HAP-1 (cell line): ENCODE results near the gene SMG6.

Experiments used
- DNase-seq, 2 experiments: peaks; one replicate each; pipeline ENCODE4 v3.0.0-alpha.2; 2016 to 2020; ENCODE audit warnings: low spot score in 2 of 2
- H3K27me3 ChIP-seq: fragments of 250-450 bp; sonication (Bioruptor Pico); 2 replicates; pipeline ENCODE4 v1.5.1; 2020; ENCODE audit warnings: low read depth, mild to moderate bottlenecking, moderate library complexity
- H3K36me3 ChIP-seq: fragments of 250-450 bp; sonication (Bioruptor Pico); replicated peaks from 2 replicates; pipeline ENCODE4 v1.5.1; 2020; ENCODE audit warnings: mild to moderate bottlenecking
- H3K4me1 ChIP-seq: fragments of 250-450 bp; sonication (Bioruptor Pico); 2 replicates; pipeline ENCODE4 v1.5.1; 2020; ENCODE audit warnings: mild to moderate bottlenecking
- H3K4me3 ChIP-seq: fragments of 250-450 bp; sonication (Bioruptor Pico); 2 replicates; pipeline ENCODE4 v1.5.1; 2020; ENCODE audit warnings: mild to moderate bottlenecking, moderate library complexity
- H3K9me3 ChIP-seq: fragments of 250-450 bp; sonication (Bioruptor Pico); 2 replicates; pipeline ENCODE4 v1.5.1; 2020; ENCODE audit warnings: mild to moderate bottlenecking, moderate library complexity
- in situ Hi-C: fragments of 300-500 bp; cut with MboI; formaldehyde crosslinking; loops from 3 replicates; pipeline ENCODE4 v1.14.3; 2020; ENCODE audit warnings: low sequenced_read_pairs, inconsistent platforms, mixed read lengths

SMG6 gene

GRCh38 chr17:2303204-2304188 is at the start of gene SMG6, which contains the start of gene SRR:
Gene SMG6 (minus strand): TSS chr17:2303785. CDS start chr17:2303720, 65 bp downstream.
Gene SRR (plus strand): TSS chr17:2303950. CDS start chr17:2315561, 11,611 bp downstream.
- peaks cover 12% of the 10 kb centered on the region for H3K36me3 ChIP-seq
- peaks cover 8% of the 10 kb centered on the region for H3K4me1 ChIP-seq
- H3K4me3 ChIP-seq: peak within 1 kb of the TSS; percentile 97
- H3K9me3 ChIP-seq: no peaks in the 10 kb centered on the region
- in situ Hi-C loops: no loop called here
- H3K27me3 ChIP-seq: no peaks in the 10 kb centered on the region
- peak; percentile 87 to 94 for DNase-seq

- no peaks in the 10 kb centered on the region for H3K4me1 ChIP-seq
- no peaks in the 10 kb centered on the region for H3K36me3 ChIP-seq
- no peaks in the 10 kb centered on the region for H3K27me3 ChIP-seq
- in situ Hi-C loops: no loop called here
- no peaks in the 10 kb centered on the region for H3K9me3 ChIP-seq
- H3K4me3 ChIP-seq: no peak overlapping the region
- no peak for DNase-seq
These were observed 47.7 kb upstream of the SMG6 start for GRCh38 chr17:2351269-2351668.

GRCh38 chr17:2347805-2348685 is 44.5 kb upstream of the SMG6 start:
- no peak overlapping the region for H3K4me3 ChIP-seq
- in situ Hi-C loops: no loop called here
- no peaks in the 10 kb centered on the region for H3K27me3 ChIP-seq
- H3K4me1 ChIP-seq: no peaks in the 10 kb centered on the region
- no peaks in the 10 kb centered on the region for H3K9me3 ChIP-seq
- peak; percentile 70 to 74 for DNase-seq
- no peaks in the 10 kb centered on the region; the same call in 1 of the 2 replicates for H3K36me3 ChIP-seq

GRCh38 chr17:2346475-2346874 is 42.9 kb upstream of the SMG6 start:
- no peak overlapping the region for H3K4me3 ChIP-seq
- H3K9me3 ChIP-seq: no peaks in the 10 kb centered on the region
- in situ Hi-C loops: no loop called here
- DNase-seq: no peak
- H3K36me3 ChIP-seq: peaks cover 2% of the 10 kb centered on the region; the same call in 1 of the 2 replicates
- no peaks in the 10 kb centered on the region for H3K27me3 ChIP-seq
- no peaks in the 10 kb centered on the region for H3K4me1 ChIP-seq

GRCh38 chr17:2344528-2344927 is 40.9 kb upstream of the SMG6 start:
- H3K9me3 ChIP-seq: no peaks in the 10 kb centered on the region
- no peak for DNase-seq
- no peak overlapping the region for H3K4me3 ChIP-seq
- in situ Hi-C loops: no loop called here
- H3K27me3 ChIP-seq: no peaks in the 10 kb centered on the region
- H3K4me1 ChIP-seq: no peaks in the 10 kb centered on the region
- peaks cover 9% of the 10 kb centered on the region for H3K36me3 ChIP-seq

- no peak for DNase-seq
- peaks cover 9% of the 10 kb centered on the region for H3K36me3 ChIP-seq
- H3K27me3 ChIP-seq: no peaks in the 10 kb centered on the region
- no peak overlapping the region for H3K4me3 ChIP-seq
- in situ Hi-C loops: no loop called here
- H3K4me1 ChIP-seq: no peaks in the 10 kb centered on the region; the same call in 1 of the 2 replicates
- H3K9me3 ChIP-seq: no peaks in the 10 kb centered on the region
These were observed 39.8 kb upstream of the SMG6 start for GRCh38 chr17:2343421-2343820.

- H3K4me3 ChIP-seq: peak overlapping the region; percentile 81
- H3K27me3 ChIP-seq: no peaks in the 10 kb centered on the region
These were observed 34.7 kb upstream of the SMG6 start for GRCh38 chr17:2338315-2338657.

GRCh38 chr17:2337544-2338314 is 34.1 kb upstream of the SMG6 start:
- no peaks in the 10 kb centered on the region for H3K27me3 ChIP-seq
- peaks cover 44% of the 10 kb centered on the region for H3K36me3 ChIP-seq
- in situ Hi-C loops: no loop called here
- peak; percentile 33 to 80 for DNase-seq
- H3K4me3 ChIP-seq: peak overlapping the region; percentile 81
- peaks cover 9% of the 10 kb centered on the region for H3K4me1 ChIP-seq
- no peaks in the 10 kb centered on the region for H3K9me3 ChIP-seq

More at GRCh38 chr17:2338315-2338657, 34.7 kb upstream of the SMG6 start:
- H3K9me3 ChIP-seq: no peaks in the 10 kb centered on the region
- H3K4me1 ChIP-seq: peaks cover 9% of the 10 kb centered on the region
- H3K36me3 ChIP-seq: peaks cover 38% of the 10 kb centered on the region
- in situ Hi-C loops: no loop called here
- peak in 1 of 2 experiments; percentile 27 for DNase-seq

GRCh38 chr17:2336852-2337543 is 33.4 kb upstream of the SMG6 start, which contains the start of gene SGSM2:
Gene SGSM2 (plus strand): TSS chr17:2337501. CDS start chr17:2337689, 188 bp downstream.
- Histone ChIP-seq H3K9me3 (no peaks in the 10 kb centered on the region), H3K27me3 (no peaks in the 10 kb centered on the region), H3K4me3 (peak within 1 kb of the TSS; percentile 81), H3K4me1 (peaks cover 9% of the 10 kb centered on the region), H3K36me3 (peaks cover 51% of the 10 kb centered on the region)
- in situ Hi-C loops: no loop called here
- DNase-seq: peak; percentile 57 to 88

GRCh38 chr17:2336215-2336851 is 32.7 kb upstream of the SMG6 start, which contains the start of gene TSR1:
Gene TSR1 (minus strand): TSS chr17:2336457. CDS start chr17:2336427, 30 bp downstream.
- peak; percentile 91 to 95 for DNase-seq
- Histone ChIP-seq H3K4me3 (peak within 1 kb of the TSS; percentile 81), H3K4me1 (peaks cover 9% of the 10 kb centered on the region), H3K27me3 (no peaks in the 10 kb centered on the region), H3K36me3 (peaks cover 55% of the 10 kb centered on the region), H3K9me3 (no peaks in the 10 kb centered on the region)
- in situ Hi-C loops: no loop called here

GRCh38 chr17:2335726-2336214 is 32.2 kb upstream of the SMG6 start:
- Histone ChIP-seq H3K27me3 (no peaks in the 10 kb centered on the region), H3K4me1 (peaks cover 9% of the 10 kb centered on the region), H3K36me3 (peaks cover 55% of the 10 kb centered on the region), H3K9me3 (no peaks in the 10 kb centered on the region), H3K4me3 (peak overlapping the region; percentile 81)
- in situ Hi-C loops: no loop called here
- DNase-seq: peak in 1 of 2 experiments; percentile 22

GRCh38 chr17:2331303-2331702 is 27.7 kb upstream of the SMG6 start:
- H3K36me3 ChIP-seq: peaks cover 91% of the 10 kb centered on the region
- peaks cover 4% of the 10 kb centered on the region for H3K4me1 ChIP-seq
- in situ Hi-C loops: no loop called here
- no peak for DNase-seq
- H3K4me3 ChIP-seq: no peak overlapping the region
- no peaks in the 10 kb centered on the region for H3K9me3 ChIP-seq
- no peaks in the 10 kb centered on the region for H3K27me3 ChIP-seq
